G401 (cell line): ENCODE data around the gene BBX. TPM values are rescaled to one million over a fixed set of nuclear protein-coding genes. Genes with fewer than 3 reads are reported as not detected.
A peak's percentile ranks its signal among the peaks of the same experiment; 100 is the strongest.

ENCODE experiments used
- DNase-seq: peaks from one replicate; pipeline ENCODE4 v3.0.0-alpha.2; 2015; ENCODE audit warnings: low spot score
- in situ Hi-C: cut with HindIII; loops from 2 replicates; pipeline ENCODE4 v1.10.0; 2016; ENCODE audit warnings: low sequenced_read_pairs, mixed read lengths
- total RNA-seq: library from RNA; depleted of rRNA; stranded (reverse); fragments of >200 nt; shearing (Covaris generic); gene quantifications from 2 replicates; pipeline ENCODE4 v1.2.3, GENCODE V29; 2014

BBX gene
- total RNA-seq, 1 experiment from 2014 or later: 0.10 TPM

GRCh38 chr3:107590786-107591185 lies 68.0 kb downstream of the BBX start:
- DNase-seq: no peak
- in situ Hi-C loops: no loop called here

- DNase-seq: no peak
- in situ Hi-C loops: no loop called here
Measured at GRCh38 chr3:107592073-107592472, 69.3 kb downstream of the BBX start.

- in situ Hi-C loops: no loop called here
- no peak for DNase-seq
Measured at GRCh38 chr3:107594870-107595269, 72.1 kb downstream of the BBX start.

DNA sequence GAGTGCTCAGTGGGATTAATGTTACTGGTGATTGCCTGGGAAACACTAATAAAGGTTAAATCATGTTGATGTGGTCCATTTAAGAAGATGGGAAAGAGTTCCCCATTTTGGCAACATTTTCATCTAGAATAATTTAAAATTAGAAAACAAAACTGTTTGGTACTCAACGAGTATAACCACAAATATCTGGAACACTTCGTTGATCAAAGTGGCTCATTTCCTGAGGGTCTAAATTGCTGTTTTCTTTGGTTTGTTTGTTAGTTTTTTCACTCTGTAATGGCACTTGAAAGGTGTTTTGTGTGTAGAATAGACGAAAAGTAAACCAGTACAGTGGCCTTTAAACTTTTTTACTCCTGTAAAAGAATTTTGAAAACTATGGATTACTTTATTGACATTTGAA lies 73.9 kb downstream of the BBX start:
- no peak for DNase-seq
- in situ Hi-C loops: no loop called here

GRCh38 chr3:107598926-107599771 lies 76.4 kb downstream of the BBX start:
- DNase-seq: peak; percentile 69

GRCh38 chr3:107599772-107600145 lies 77.0 kb downstream of the BBX start:
- in situ Hi-C loops: no loop called here
- no peak for DNase-seq

More at GRCh38 chr3:107598926-107599771, 76.4 kb downstream of the BBX start:
- in situ Hi-C loops: no loop called here

GRCh38 chr3:107600780-107601179 lies 78.0 kb downstream of the BBX start:
- in situ Hi-C loops: no loop called here

GRCh38 chr3:107604057-107604822 lies 81.5 kb downstream of the BBX start:
- DNase-seq: no peak
- in situ Hi-C loops: no loop called here

More at GRCh38 chr3:107600780-107601179, 78.0 kb downstream of the BBX start:
- DNase-seq: no peak

GRCh38 chr3:107611775-107612469 lies 89.2 kb downstream of the BBX start:
- in situ Hi-C loops: no loop called here
- DNase-seq: no peak

DNA sequence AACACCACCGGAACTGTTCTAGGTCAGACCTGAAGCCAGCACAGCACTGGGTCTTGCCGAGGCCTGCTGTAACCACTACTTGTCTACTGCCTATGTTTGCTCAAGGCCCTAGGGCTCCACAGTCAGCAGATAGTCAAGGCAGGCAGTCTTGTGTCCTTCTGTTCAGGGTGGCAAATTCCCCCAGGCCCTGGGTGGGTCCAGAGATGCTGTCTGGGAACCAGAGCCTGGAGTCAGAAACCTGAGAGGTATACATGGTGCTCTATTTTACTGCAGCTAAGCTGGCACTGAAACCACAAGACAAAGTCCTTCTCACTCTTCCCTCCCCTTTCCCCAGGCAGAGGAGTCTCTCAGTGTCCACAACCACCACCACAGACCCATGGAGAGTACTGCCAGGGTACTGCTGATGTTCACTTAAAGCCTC lies 89.9 kb downstream of the BBX start:
- in situ Hi-C loops: no loop called here
- no peak for DNase-seq

- DNase-seq: no peak
- in situ Hi-C loops: no loop called here
Measured at GRCh38 chr3:107619549-107619948, 96.8 kb downstream of the BBX start.

GRCh38 chr3:107620534-107620933 lies 97.8 kb downstream of the BBX start:
- no peak for DNase-seq
- in situ Hi-C loops: no loop called here

DNA sequence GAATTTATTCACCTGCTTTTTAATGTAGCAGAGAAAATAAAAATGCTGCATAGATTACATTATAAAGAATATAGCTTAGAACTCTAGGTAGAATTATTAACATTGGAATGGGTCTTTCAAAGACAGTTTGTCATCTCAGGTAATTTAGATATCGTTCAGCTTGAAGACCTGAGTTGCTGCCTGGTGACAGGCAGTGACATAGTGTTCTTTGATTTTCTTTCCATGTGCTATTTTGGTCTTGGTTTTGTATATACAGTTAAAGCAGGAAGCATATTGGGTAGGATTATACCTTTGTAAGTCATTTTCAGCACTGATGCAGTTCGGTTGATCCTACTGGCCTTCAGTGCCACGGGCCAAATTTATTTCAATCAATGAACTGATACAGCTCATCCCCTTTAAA lies 98.7 kb downstream of the BBX start:
- DNase-seq: no peak
- in situ Hi-C loops: no loop called here

DNA sequence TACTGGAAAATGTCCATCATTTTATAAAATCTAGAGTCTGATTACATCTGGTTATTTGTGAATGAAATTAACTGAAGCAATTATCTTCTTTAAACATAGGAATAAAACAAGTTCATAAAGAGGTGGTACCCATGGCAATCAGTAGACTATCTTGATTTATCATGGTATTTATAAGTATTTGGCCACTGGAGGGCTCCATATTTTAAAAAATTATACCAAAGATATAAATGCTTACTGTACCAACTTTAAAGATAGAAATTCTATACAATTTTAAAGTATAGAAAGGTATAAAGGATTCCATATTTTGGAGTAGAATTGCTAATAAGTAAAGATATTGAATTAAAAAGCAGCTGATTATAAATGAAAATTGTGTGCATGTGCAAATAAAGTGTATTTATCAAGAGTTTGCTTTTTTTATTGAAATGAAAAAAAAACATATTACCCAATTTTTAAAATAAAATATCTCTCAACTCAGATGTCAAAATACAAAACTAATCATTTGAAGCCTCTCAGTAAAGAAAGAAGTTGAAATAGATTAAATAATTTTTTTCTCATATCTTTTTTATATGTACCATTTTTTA lies 105.3 kb downstream of the BBX start:
- no peak for DNase-seq

GRCh38 chr3:107629566-107629965 lies 106.8 kb downstream of the BBX start:
- in situ Hi-C loops: no loop called here
- no peak for DNase-seq

More for the DNA sequence above, 105.3 kb downstream of the BBX start:
- in situ Hi-C loops: no loop called here

- DNase-seq: no peak
Measured at GRCh38 chr3:107630779-107631178, 108.0 kb downstream of the BBX start.

DNA sequence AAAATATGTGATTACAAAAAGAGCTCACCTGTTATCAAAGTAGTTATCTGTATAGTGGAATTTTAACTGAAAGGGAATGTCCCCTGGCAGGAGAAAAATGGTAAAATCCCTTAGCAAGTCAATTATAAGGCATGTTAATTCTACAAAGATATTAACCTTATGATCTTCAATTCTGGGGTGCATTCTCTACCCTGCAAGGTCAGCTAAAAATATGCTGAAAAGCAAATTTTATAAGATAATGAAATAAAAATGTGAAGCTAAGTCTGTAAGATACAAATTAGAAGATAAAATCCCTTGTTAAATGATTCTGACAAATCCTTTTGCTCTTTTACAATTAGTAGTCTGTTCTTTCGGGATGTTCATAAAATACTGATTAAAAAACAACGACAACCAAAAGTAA lies 109.8 kb downstream of the BBX start:
- in situ Hi-C loops: no loop called here

More at GRCh38 chr3:107630779-107631178, 108.0 kb downstream of the BBX start:
- in situ Hi-C loops: no loop called here

GRCh38 chr3:107633327-107634098 lies 110.8 kb downstream of the BBX start:
- in situ Hi-C loops: no loop called here
- no peak for DNase-seq

More for the DNA sequence above, 109.8 kb downstream of the BBX start:
- DNase-seq: no peak

DNA sequence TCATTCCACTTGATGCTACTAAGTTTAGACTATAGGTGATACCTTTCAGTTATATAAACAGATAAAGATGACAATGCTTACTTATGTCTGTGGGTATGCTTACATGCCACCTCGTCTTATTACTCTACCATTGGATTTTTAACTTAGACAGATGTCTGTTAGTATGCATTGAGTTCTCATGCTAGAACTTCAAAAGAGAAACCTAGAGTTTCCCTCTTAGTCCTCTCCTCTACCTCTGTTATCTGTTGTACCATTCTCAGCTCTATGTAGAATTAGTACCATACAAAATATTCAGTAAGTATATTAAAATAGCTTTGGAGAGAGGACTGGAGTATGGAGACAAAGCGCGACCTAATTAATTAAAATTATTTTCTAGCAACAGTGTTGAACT lies 111.3 kb downstream of the BBX start:
- in situ Hi-C loops: no loop called here

More for the DNA sequence above, 111.3 kb downstream of the BBX start:
- DNase-seq: no peak
